Epithelial cell of esophagus (primary cell): ENCODE measurements around the gene DNAH9.

ENCODE experiments used
- DNase-seq: peaks from one replicate; pipeline ENCODE4 v3.0.0; 2010; ENCODE audit warnings: low read depth
- H3K4me3 ChIP-seq: 2 replicates; pipeline ENCODE4 v1.5.1; 2011; ENCODE audit warnings: mild to moderate bottlenecking, low read length, control low read depth
- CTCF ChIP-seq: IDR thresholded peaks from 2 replicates; pipeline ENCODE4 v1.5.1; 2011; ENCODE audit warnings: low read depth, mild to moderate bottlenecking, low read length, control low read depth, inconsistent platforms; ENCODE audit not compliant: insufficient read depth; ENCODE audit errors: missing control alignments

Gene DNAH9

GRCh38 chr17:11712456-11712855, 114.2 kb downstream of the DNAH9 start:
- DNase-seq, result no peak
- no peak overlapping the region for H3K4me3 ChIP-seq
- no peak for TF ChIP-seq CTCF

- DNase-seq, result no peak
- H3K4me3 ChIP-seq, result no peak overlapping the region
- TF ChIP-seq CTCF, result no peak
Observed at GRCh38 chr17:11719203-11719602, 120.9 kb downstream of the DNAH9 start.

GRCh38 chr17:11719856-11720255, 121.6 kb downstream of the DNAH9 start:
- DNase-seq, result no peak
- H3K4me3 ChIP-seq, result no peak overlapping the region
- no peak for TF ChIP-seq CTCF

GRCh38 chr17:11720816-11721215, 122.5 kb downstream of the DNAH9 start:
- H3K4me3 ChIP-seq, result no peak overlapping the region
- TF ChIP-seq CTCF, result no peak
- DNase-seq, result no peak

GRCh38 chr17:11730747-11731146, 132.5 kb downstream of the DNAH9 start:
- DNase-seq, result no peak
- H3K4me3 ChIP-seq, result no peak overlapping the region
- no peak for TF ChIP-seq CTCF

GRCh38 chr17:11736613-11737312, 138.5 kb downstream of the DNAH9 start:
- DNase-seq, result no peak
- TF ChIP-seq CTCF, result no peak
- no peak overlapping the region for H3K4me3 ChIP-seq

GRCh38 chr17:11737313-11737679, 139.0 kb downstream of the DNAH9 start:
- H3K4me3 ChIP-seq, result no peak overlapping the region
- no peak for TF ChIP-seq CTCF
- no peak for DNase-seq
